ENCODE data around the gene OAF.

DNA sequence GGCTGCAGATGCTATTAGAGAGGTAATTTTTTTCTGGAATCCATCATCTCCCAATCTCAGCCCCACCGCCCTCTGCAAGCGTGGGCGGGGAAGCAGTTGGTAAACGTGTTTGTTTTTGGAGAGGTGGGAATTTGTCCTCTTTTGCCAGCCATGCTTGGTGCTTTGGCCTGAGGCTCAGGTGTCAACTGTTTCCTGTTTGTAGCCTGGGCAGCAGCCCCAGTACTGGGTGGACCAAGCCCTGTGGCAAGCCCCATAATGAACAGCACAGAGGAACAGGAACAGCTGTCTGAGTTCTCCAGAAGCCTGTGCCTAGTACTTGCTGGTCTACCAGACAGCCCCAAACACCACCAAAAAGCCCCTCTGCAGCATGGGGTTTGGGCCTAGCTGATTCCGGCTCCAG, 68.7 kb downstream of the OAF start:
- TF ChIP-seq, protein P1, sequence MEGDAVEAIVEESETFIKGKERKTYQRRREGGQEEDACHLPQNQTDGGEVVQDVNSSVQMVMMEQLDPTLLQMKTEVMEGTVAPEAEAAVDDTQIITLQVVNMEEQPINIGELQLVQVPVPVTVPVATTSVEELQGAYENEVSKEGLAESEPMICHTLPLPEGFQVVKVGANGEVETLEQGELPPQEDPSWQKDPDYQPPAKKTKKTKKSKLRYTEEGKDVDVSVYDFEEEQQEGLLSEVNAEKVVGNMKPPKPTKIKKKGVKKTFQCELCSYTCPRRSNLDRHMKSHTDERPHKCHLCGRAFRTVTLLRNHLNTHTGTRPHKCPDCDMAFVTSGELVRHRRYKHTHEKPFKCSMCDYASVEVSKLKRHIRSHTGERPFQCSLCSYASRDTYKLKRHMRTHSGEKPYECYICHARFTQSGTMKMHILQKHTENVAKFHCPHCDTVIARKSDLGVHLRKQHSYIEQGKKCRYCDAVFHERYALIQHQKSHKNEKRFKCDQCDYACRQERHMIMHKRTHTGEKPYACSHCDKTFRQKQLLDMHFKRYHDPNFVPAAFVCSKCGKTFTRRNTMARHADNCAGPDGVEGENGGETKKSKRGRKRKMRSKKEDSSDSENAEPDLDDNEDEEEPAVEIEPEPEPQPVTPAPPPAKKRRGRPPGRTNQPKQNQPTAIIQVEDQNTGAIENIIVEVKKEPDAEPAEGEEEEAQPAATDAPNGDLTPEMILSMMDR (IDR thresholded peaks at IDR 0.05 in 8 of 11, conservative IDR thresholded peaks at IDR 0.05 in 3 of 11) = no peak
- TF ChIP-seq POLR2A (IDR thresholded peaks at IDR 0.05) = no peak

Data from spleen (tissue), 7 donors.